A673 (cell line): ENCODE measurements around the gene C9orf85. TPM values are rescaled to one million over a fixed set of nuclear protein-coding genes. Genes with fewer than 3 reads are reported as not detected.

ENCODE experiments used
- BruUV-seq: library from RNA; stranded (reverse); fragments of 400-500 nt; replicated peaks from 2 replicates; lab custom pipeline; 2021; lab: Mats Ljungman, UMichigan
- CTCF ChIA-PET: fragments of 300-600 bp; sonication (Branson Sonifier 250); formaldehyde crosslinking; loops from one replicate; lab custom pipeline; 2022; ENCODE audit warnings: antibody characterized with exemption; lab: Charles Lee
- POLR2A ChIA-PET: fragments of 300-600 bp; sonication (Branson Sonifier 250); formaldehyde crosslinking; loops from one replicate; lab custom pipeline; 2022; ENCODE audit warnings: antibody characterized with exemption; ENCODE audit not compliant: low non-redundant PET; lab: Charles Lee
- DNase-seq: peaks from one replicate; pipeline ENCODE4 v3.0.0-alpha.2; 2015; ENCODE audit warnings: low spot score
- H3K27ac ChIP-seq: fragments of 200-600 bp; sonication (generic); 2 replicates; pipeline ENCODE4 v1.5.1; 2016; ENCODE audit warnings: mixed run types, low read depth, mild to moderate bottlenecking, mixed read lengths, antibody characterized with exemption, low read length; ENCODE audit not compliant: poor library complexity, severe bottlenecking
- H3K27me3 ChIP-seq: fragments of 200-600 bp; sonication (generic); replicated peaks from 2 replicates; pipeline ENCODE4 v1.6.1; 2017; ENCODE audit warnings: mixed run types, low read depth, mild to moderate bottlenecking, mixed read lengths, antibody characterized with exemption, low read length; ENCODE audit not compliant: insufficient read depth, poor library complexity
- H3K36me3 ChIP-seq: fragments of 200-600 bp; sonication (generic); 2 replicates; pipeline ENCODE4 v1.6.1; 2016; ENCODE audit warnings: mixed run types, mild to moderate bottlenecking, mixed read lengths, antibody characterized with exemption, low read length; ENCODE audit not compliant: insufficient read depth, poor library complexity, severe bottlenecking
- H3K4me1 ChIP-seq: fragments of 200-600 bp; sonication (generic); 2 replicates; pipeline ENCODE4 v1.6.1; 2017; ENCODE audit warnings: mixed run types, mild to moderate bottlenecking, mixed read lengths, antibody characterized with exemption, low read length; ENCODE audit not compliant: insufficient read depth, poor library complexity, severe bottlenecking
- H3K4me3 ChIP-seq: fragments of 200-600 bp; sonication (generic); 2 replicates; pipeline ENCODE4 v1.5.1; 2016; ENCODE audit warnings: low read depth, mixed run types, mild to moderate bottlenecking, mixed read lengths, low read length; ENCODE audit not compliant: poor library complexity, severe bottlenecking
- H3K9me3 ChIP-seq: fragments of 200-600 bp; sonication (generic); 2 replicates; pipeline ENCODE4 v1.6.1; 2016; ENCODE audit warnings: mixed run types, low read depth, mild to moderate bottlenecking, mixed read lengths, antibody characterized with exemption, low read length; ENCODE audit not compliant: poor library complexity, severe bottlenecking
- CTCF ChIP-seq: fragments of 300-800, 200-600 bp; sonication (generic); conservative IDR thresholded peaks from 2 replicates; pipeline ENCODE4 v1.5.1; 2017; ENCODE audit warnings: low read depth, mild to moderate bottlenecking, antibody characterized with exemption, low read length, moderate library complexity, mixed read lengths
- EZH2 ChIP-seq: fragments of 200-600 bp; sonication (generic); IDR thresholded peaks from 2 replicates; pipeline ENCODE4 v1.6.1; 2017; ENCODE audit warnings: borderline replicate concordance, low read depth, mild to moderate bottlenecking, mixed read lengths, antibody characterized with exemption, low read length; ENCODE audit not compliant: poor library complexity, severe bottlenecking
- intact Hi-C: fragments of 100-400 bp; cut with micrococcal nuclease; formaldehyde crosslinking; loops from one replicate; pipeline ENCODE4 v1.10.0; 2022; ENCODE audit not compliant: unreplicated experiment
- total RNA-seq: library from RNA; stranded (reverse); gene quantifications from 2 replicates; pipeline ENCODE4 v1.2.3, GENCODE V29; 2021

Gene C9orf85
- total RNA-seq, 1 experiment from 2014 or later: 9.4 TPM

GRCh38 chr9:71879644-71880174 lies 31.7 kb upstream of the C9orf85 start:
- intact Hi-C loops: no loop called here
- no TSS peak for BruUV-seq
- no peak for TF ChIP-seq CTCF

DNA sequence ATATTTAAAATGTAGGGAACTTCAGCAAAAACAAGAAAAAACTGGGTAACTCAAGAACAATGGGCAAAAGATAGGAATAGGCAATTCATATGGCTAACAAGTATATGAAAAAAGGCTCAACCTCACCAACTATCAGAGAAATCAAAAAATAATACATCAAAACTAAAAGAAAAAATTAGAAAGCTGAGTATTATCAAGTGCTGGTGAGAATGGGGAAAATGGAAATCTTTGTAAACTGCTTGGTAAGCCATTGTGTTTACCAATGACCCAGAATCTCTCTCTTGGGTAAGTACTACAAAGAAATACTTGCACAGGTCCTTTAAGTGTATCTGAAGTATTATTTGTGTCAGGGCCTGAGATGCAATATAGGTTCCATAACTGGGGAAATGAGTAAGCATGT lies 27.4 kb upstream of the C9orf85 start:
- BruUV-seq: no TSS peak
- Histone ChIP-seq H3K36me3 (no peaks in the 10 kb centered on the region), H3K27ac (no peak overlapping the region), H3K4me3 (no peak overlapping the region), H3K9me3 (peaks cover 26% of the 10 kb centered on the region), H3K27me3 (no peaks in the 10 kb centered on the region), H3K4me1 (no peaks in the 10 kb centered on the region)
- ChIA-PET CTCF (no interaction called here), POLR2A (no interaction called here)
- TF ChIP-seq EZH2 (no peak), CTCF (no peak)
- intact Hi-C loops: no loop called here
- DNase-seq: no peak

More at GRCh38 chr9:71879644-71880174, 31.7 kb upstream of the C9orf85 start:
- Histone ChIP-seq H3K4me1 (no peaks in the 10 kb centered on the region), H3K27ac (no peak overlapping the region), H3K36me3 (no peaks in the 10 kb centered on the region), H3K27me3 (no peaks in the 10 kb centered on the region), H3K9me3 (peaks cover 51% of the 10 kb centered on the region), H3K4me3 (no peak overlapping the region)
- ChIA-PET CTCF (no interaction called here), POLR2A (no interaction called here)
- no peak for DNase-seq

DNA sequence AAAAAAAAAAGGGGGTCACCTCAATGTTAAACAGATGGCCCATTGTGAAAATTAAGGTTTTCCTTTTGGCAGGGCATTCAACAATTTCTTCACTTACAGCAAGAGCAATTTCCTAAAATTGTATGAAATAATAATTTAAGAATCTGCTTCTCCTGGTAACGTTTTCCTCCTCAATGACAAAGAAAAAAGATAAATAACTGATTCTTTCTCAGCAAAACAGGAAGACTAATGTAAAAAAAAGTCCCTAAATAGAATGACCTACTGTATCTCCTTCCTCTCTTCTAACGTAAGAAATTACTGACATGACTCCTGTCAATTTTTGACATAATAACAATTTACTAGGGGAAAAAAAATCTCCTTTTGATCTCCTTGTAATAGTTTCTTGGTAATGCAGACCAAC lies 26.0 kb upstream of the C9orf85 start:
- intact Hi-C loops: no loop called here
- CTCF ChIA-PET: no interaction called here

More for the DNA sequence above, 26.0 kb upstream of the C9orf85 start:
- TF ChIP-seq EZH2 (no peak), CTCF (no peak)
- no peak overlapping the region for H3K27ac ChIP-seq
- H3K9me3 ChIP-seq: peaks cover 14% of the 10 kb centered on the region
- no TSS peak for BruUV-seq
- no peaks in the 10 kb centered on the region for H3K36me3 ChIP-seq
- no peak for DNase-seq
- no peaks in the 10 kb centered on the region for H3K4me1 ChIP-seq
- no peaks in the 10 kb centered on the region for H3K27me3 ChIP-seq
- POLR2A ChIA-PET: no interaction called here
- no peak overlapping the region for H3K4me3 ChIP-seq
